Measurements from ENCODE around the gene TRIM52. TPM values are rescaled to one million over a fixed set of nuclear protein-coding genes. Genes with fewer than 3 reads are reported as not detected.
A peak's percentile ranks its signal among the peaks of the same experiment; 100 is the strongest.

Gene TRIM52
- total and polyA plus RNA-seq, 2 of the 13 experiments (the other 11 are each of a cell fraction or from before 2014, with no cell fraction given) = 7.2 to 11.6 TPM

- ATAC-seq (no peak), DNase-seq (ENCODE audit: low spot score) (no peak), FAIRE-seq (no peak)
- H3K36me3 ChIP-seq (replicated peaks in 1 of 2; ENCODE audit: control insufficient read depth in 1 of 2, insufficient read depth in 2 of 2, low read length in 2 of 2) = peaks cover 3 to 6% of the 10 kb centered on the region in 2 experiments; a peak in 3 of 5 replicates
- no peaks in the 10 kb centered on the region; a peak in 1 of 5 replicates for H3K27me3 ChIP-seq (ENCODE audit: control insufficient read depth in 1 of 2, insufficient read depth in 2 of 2, low read length in 2 of 2)
- in situ Hi-C loops (cut with HindIII; ENCODE audit: extremely low pct_ligation_motif_present, low pct_unique_long_range_greater_than_20kb) (no loop called here), intact Hi-C loops (cut with micrococcal nuclease; ENCODE audit: unreplicated experiment) (no loop called here)
- peaks cover 11% of the 10 kb centered on the region for H4K20me1 ChIP-seq (ENCODE audit: insufficient read depth, low read length)
- peaks cover 36% of the 10 kb centered on the region for H3K4me1 ChIP-seq (ENCODE audit: insufficient read depth, low read length)
- no peak overlapping the region for H3K4me3 ChIP-seq (replicated peaks in 1 of 3; ENCODE audit: insufficient read depth in 1 of 3, low read depth in 2 of 3, low read length in 3 of 3)
- H3K4me2 ChIP-seq (ENCODE audit: low read depth, low read length) = no peak overlapping the region
- ChIA-PET POLR2A (no interaction called here), CTCF (ENCODE audit: low intra/inter-chr PET ratio, low total read pairs) (no interaction called here)
- H3K9ac ChIP-seq (ENCODE audit: insufficient read depth, low read depth, low read length) = no peak overlapping the region
- no TSS peak for BruUV-seq (replicated peaks)
- no peak overlapping the region for H3K27ac ChIP-seq (ENCODE audit: extremely low read length, insufficient read depth, low read length)
- no peak overlapping the region for H2AFZ ChIP-seq (ENCODE audit: low read length)
- no peaks in the 10 kb centered on the region for H3K9me3 ChIP-seq (ENCODE audit: low read length)
- TF ChIP-seq ZFP36 (IDR thresholded peaks at IDR 0.05; ENCODE audit: borderline replicate concordance, low read depth, low read length, partially characterized antibody) (no peak), CHD4 (IDR thresholded peaks at IDR 0.05; ENCODE audit: borderline replicate concordance, low read length) (no peak)
- H3K79me2 ChIP-seq (ENCODE audit: insufficient read depth, low read length) = peaks cover 25% of the 10 kb centered on the region
- WGBS (ENCODE audit: low lambda C conversion rate) = 83% methylated on average over 5 of the region's 5 CpGs
These were observed 2.7 kb upstream of the TRIM52 start for GRCh38 chr5:181263633-181264032.

- intact Hi-C loops (cut with micrococcal nuclease; ENCODE audit: unreplicated experiment) = loop anchor here (2.0 kb wide), 1 partner anchor 15 kb away; no protein-coding TSS in a partner anchor
- ChIA-PET CTCF (ENCODE audit: low intra/inter-chr PET ratio, low total read pairs) (no interaction called here), POLR2A (interaction anchor here (0.9 to 5.1 kb wide), 11 partner anchors 9 to 88 kb away, joined by 3 to 102 read pairs (median 6); partner anchors contain the start of genes RACK1 and TRIM41)
- H4K20me1 ChIP-seq (ENCODE audit: insufficient read depth, low read length) = peaks cover 17% of the 10 kb centered on the region
- peak; percentile 51 for FAIRE-seq
- peak overlapping the region; percentile 99 for H3K4me2 ChIP-seq (ENCODE audit: low read depth, low read length)
- H3K27ac ChIP-seq (ENCODE audit: extremely low read length, insufficient read depth, low read length) = peak overlapping the region; percentile 90
- peak; percentile 61 for DNase-seq (ENCODE audit: low spot score)
- TSS peak; percentile 50 for BruUV-seq (replicated peaks)
- H2AFZ ChIP-seq (ENCODE audit: low read length) = no peak overlapping the region
- peaks cover 4 to 10% of the 10 kb centered on the region in 2 experiments; a peak in 3 of 5 replicates for H3K36me3 ChIP-seq (replicated peaks in 1 of 2; ENCODE audit: control insufficient read depth in 1 of 2, insufficient read depth in 2 of 2, low read length in 2 of 2)
- 2% methylated on average over 9 of the region's 59 CpGs for WGBS (ENCODE audit: low lambda C conversion rate)
- no peaks in the 10 kb centered on the region for H3K9me3 ChIP-seq (ENCODE audit: low read length)
- peak; percentile 77 for ATAC-seq
- peak overlapping the region; percentile 99 for H3K9ac ChIP-seq (ENCODE audit: insufficient read depth, low read depth, low read length)
- in situ Hi-C loops (cut with HindIII; ENCODE audit: extremely low pct_ligation_motif_present, low pct_unique_long_range_greater_than_20kb) = no loop called here
- peaks cover 40% of the 10 kb centered on the region for H3K79me2 ChIP-seq (ENCODE audit: insufficient read depth, low read length)
- H3K4me1 ChIP-seq (ENCODE audit: insufficient read depth, low read length) = peaks cover 36% of the 10 kb centered on the region
- H3K4me3 ChIP-seq (replicated peaks in 1 of 3; ENCODE audit: insufficient read depth in 1 of 3, low read depth in 2 of 3, low read length in 3 of 3) = peak overlapping the region; percentile 86 to 97 (median 94)
- H3K27me3 ChIP-seq (ENCODE audit: control insufficient read depth in 1 of 2, insufficient read depth in 2 of 2, low read length in 2 of 2) = no peaks in the 10 kb centered on the region; a peak in 1 of 5 replicates
- TF ChIP-seq ZFAT (CRISPR knock-in tag; conservative IDR thresholded peaks at IDR 0.05) (0 out of 2 replicates have a peak, but pooled peaks have one; percentile 67), U2AF1 (optimal IDR thresholded peaks at IDR 0.05; ENCODE audit: low read depth, low read length) (peak; percentile 60), MAX (IDR thresholded peaks at IDR 0.05) (peak; percentile 51; the same call in 1 of the 2 replicates), ZNF773 (CRISPR knock-in tag; IDR thresholded peaks at IDR 0.05; ENCODE audit: borderline replicate concordance) (peak; percentile 47), PITX1 (CRISPR knock-in tag; IDR thresholded peaks at IDR 0.05) (peak; percentile 66), MXD1 (CRISPR knock-in tag; IDR thresholded peaks at IDR 0.05) (0 out of 2 replicates have a peak, but pooled peaks have one; percentile 70), AGO1 (IDR thresholded peaks at IDR 0.05; ENCODE audit: low read depth, low read length, poor library complexity, severe bottlenecking) (no peak)
- TF ChIP-seq, protein P1, sequence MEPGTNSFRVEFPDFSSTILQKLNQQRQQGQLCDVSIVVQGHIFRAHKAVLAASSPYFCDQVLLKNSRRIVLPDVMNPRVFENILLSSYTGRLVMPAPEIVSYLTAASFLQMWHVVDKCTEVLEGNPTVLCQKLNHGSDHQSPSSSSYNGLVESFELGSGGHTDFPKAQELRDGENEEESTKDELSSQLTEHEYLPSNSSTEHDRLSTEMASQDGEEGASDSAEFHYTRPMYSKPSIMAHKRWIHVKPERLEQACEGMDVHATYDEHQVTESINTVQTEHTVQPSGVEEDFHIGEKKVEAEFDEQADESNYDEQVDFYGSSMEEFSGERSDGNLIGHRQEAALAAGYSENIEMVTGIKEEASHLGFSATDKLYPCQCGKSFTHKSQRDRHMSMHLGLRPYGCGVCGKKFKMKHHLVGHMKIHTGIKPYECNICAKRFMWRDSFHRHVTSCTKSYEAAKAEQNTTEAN (CRISPR knock-in tag; conservative IDR thresholded peaks at IDR 0.05) = 0 out of 2 replicates have a peak, but pooled peaks have one; percentile 64
- TF ChIP-seq, protein P2, sequence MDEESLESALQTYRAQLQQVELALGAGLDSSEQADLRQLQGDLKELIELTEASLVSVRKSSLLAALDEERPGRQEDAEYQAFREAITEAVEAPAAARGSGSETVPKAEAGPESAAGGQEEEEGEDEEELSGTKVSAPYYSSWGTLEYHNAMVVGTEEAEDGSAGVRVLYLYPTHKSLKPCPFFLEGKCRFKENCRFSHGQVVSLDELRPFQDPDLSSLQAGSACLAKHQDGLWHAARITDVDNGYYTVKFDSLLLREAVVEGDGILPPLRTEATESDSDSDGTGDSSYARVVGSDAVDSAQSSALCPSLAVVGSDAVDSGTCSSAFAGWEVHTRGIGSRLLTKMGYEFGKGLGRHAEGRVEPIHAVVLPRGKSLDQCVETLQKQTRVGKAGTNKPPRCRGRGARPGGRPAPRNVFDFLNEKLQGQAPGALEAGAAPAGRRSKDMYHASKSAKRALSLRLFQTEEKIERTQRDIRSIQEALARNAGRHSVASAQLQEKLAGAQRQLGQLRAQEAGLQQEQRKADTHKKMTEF (CRISPR knock-in tag; IDR thresholded peaks at IDR 0.05) = peak; percentile 61
- TF ChIP-seq, protein P3, sequence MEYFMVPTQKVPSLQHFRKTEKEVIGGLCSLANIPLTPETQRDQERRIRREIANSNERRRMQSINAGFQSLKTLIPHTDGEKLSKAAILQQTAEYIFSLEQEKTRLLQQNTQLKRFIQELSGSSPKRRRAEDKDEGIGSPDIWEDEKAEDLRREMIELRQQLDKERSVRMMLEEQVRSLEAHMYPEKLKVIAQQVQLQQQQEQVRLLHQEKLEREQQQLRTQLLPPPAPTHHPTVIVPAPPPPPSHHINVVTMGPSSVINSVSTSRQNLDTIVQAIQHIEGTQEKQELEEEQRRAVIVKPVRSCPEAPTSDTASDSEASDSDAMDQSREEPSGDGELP (IDR thresholded peaks at IDR 0.05; ENCODE audit: borderline replicate concordance, low read depth) = no peak
These were observed 542 bp upstream of the TRIM52 start for GRCh38 chr5:181261320-181262049.

All from HepG2 (cell line).